SK-N-SH (cell line): ENCODE measurements around the gene PCSK6.

ENCODE experiments used
- CTCF ChIP-seq: fragments of 200-600 bp; sonication (generic); IDR thresholded peaks from 2 replicates; pipeline ENCODE4 v1.6.1; 2017; ENCODE audit warnings: antibody characterized with exemption, mild to moderate bottlenecking, moderate library complexity
- MEF2A ChIP-seq: IDR thresholded peaks from 2 replicates; pipeline ENCODE4 v1.4.0; 2012; ENCODE audit warnings: low read depth, borderline replicate concordance
- NFIC ChIP-seq: IDR thresholded peaks from 2 replicates; pipeline ENCODE4 v1.4.0; 2012; ENCODE audit warnings: borderline replicate concordance
- RXRA ChIP-seq: IDR thresholded peaks from 2 replicates; pipeline ENCODE4 v1.4.0; 2012; ENCODE audit warnings: low read depth, mild to moderate bottlenecking, borderline replicate concordance
- SIN3A ChIP-seq: IDR thresholded peaks from 2 replicates; pipeline ENCODE4 v1.6.1; 2012; ENCODE audit warnings: low read depth, mild to moderate bottlenecking, low read length, moderate library complexity, borderline replicate concordance
- TEAD4 ChIP-seq: IDR thresholded peaks from 2 replicates; pipeline ENCODE4 v1.4.0; 2012; ENCODE audit warnings: mild to moderate bottlenecking, borderline replicate concordance; ENCODE audit not compliant: insufficient read depth

- TF ChIP-seq RXRA, result no peak
- TF ChIP-seq MEF2A, result no peak
- TF ChIP-seq NFIC, result no peak
- no peak for TF ChIP-seq CTCF
- TF ChIP-seq SIN3A, result no peak
- TF ChIP-seq TEAD4, result no peak
Observed at GRCh38 chr15:101499863-101500713, 10.6 kb upstream of the PCSK6 start.
